A549 (cell line): Measurements from ENCODE around the gene YIPF5.

Source experiments
- CBX2 ChIP-seq: fragments of 200-600 bp; sonication (generic); IDR thresholded peaks from 2 replicates; pipeline ENCODE4 v1.6.1; 2016; ENCODE audit warnings: low read depth, mild to moderate bottlenecking, borderline replicate concordance
- CEBPB ChIP-seq, 2 experiments: fragments of >200 bp in 1 of 2; sonication (Bioruptor Twin) in 1 of 2; formaldehyde crosslinking in 1 of 2; IDR thresholded peaks; 2 replicates each; pipeline ENCODE4 v1.6.1; 2012 to 2016
- EHMT2 ChIP-seq: fragments of 200-600 bp; sonication (generic); IDR thresholded peaks from 2 replicates; pipeline ENCODE4 v1.6.1; 2016; ENCODE audit warnings: antibody characterized with exemption, low read depth, mild to moderate bottlenecking, moderate library complexity
- JUNB ChIP-seq: fragments of >200 bp; sonication (Bioruptor Twin); formaldehyde crosslinking; IDR thresholded peaks from 2 replicates; pipeline ENCODE4 v1.6.1; 2016
- KDM5A ChIP-seq: fragments of 200-600 bp; sonication (generic); IDR thresholded peaks from 2 replicates; pipeline ENCODE4 v1.6.1; 2016; ENCODE audit warnings: antibody characterized with exemption, mild to moderate bottlenecking
- MAZ ChIP-seq: fragments of 150-350 bp; IDR thresholded peaks from 2 replicates; pipeline ENCODE4 v1.6.1; 2014; ENCODE audit warnings: antibody characterized with exemption, low read depth, low read length, borderline replicate concordance
- POLR2A ChIP-seq: IDR thresholded peaks from 2 replicates; pipeline ENCODE4 v1.6.1; 2012; ENCODE audit warnings: mild to moderate bottlenecking, low read length
- POLR2AphosphoS2 ChIP-seq: conservative IDR thresholded peaks from 2 replicates; pipeline ENCODE4 v1.6.1; 2012; ENCODE audit warnings: low read length, improper control_type of control experiment, inconsistent platforms
- RAD21 ChIP-seq, 2 experiments: fragments of >200 bp in 1 of 2; sonication (Bioruptor Twin) in 1 of 2; formaldehyde crosslinking in 1 of 2; IDR thresholded peaks in 1 of 2; conservative IDR thresholded peaks in 1 of 2; 2 replicates in 1 of 2; 3 replicates in 1 of 2; pipeline ENCODE4 v1.6.1; 2012 to 2018; ENCODE audit warnings: inconsistent platforms in 1 of 2
- SMC3 ChIP-seq: fragments of >200 bp; sonication (Bioruptor Twin); formaldehyde crosslinking; IDR thresholded peaks from 3 replicates; pipeline ENCODE4 v1.6.1; 2018; ENCODE audit warnings: inconsistent platforms
- TF ChIP-seq, protein P1 (sequence below): fragments of 450-650 bp; IDR thresholded peaks from 2 replicates; pipeline ENCODE4 v1.6.1; 2014; ENCODE audit warnings: antibody characterized with exemption
- TF ChIP-seq, protein P2 (sequence below): fragments of >200 bp; sonication (Bioruptor Twin); formaldehyde crosslinking; IDR thresholded peaks from 3 replicates; pipeline ENCODE4 v1.5.1; 2016
- TF ChIP-seq, protein P3 (sequence below): IDR thresholded peaks from 2 replicates; pipeline ENCODE4 v1.6.1; 2012; ENCODE audit warnings: low read depth, borderline replicate concordance

DNA sequence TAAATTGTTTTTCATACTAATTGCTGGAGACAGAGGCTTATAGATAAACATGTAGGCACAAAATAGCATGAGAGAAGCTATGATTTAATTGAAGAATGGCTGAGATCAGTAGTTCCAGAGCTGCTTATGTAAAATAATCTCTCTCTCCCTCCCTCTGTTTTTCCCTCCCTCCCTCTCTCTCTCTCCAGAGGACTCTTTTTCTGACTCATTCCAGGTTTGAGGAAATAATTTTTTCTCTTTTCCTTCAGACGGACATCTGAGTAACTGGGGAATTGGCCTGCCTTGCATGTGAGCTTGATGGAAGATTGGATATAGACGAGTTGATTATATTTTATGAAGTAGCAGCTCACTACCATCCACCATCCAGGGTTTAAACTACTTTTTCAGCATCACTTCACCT is 35.7 kb upstream of the YIPF5 start:
- TF ChIP-seq CBX2: no peak
- TF ChIP-seq, protein P1, sequence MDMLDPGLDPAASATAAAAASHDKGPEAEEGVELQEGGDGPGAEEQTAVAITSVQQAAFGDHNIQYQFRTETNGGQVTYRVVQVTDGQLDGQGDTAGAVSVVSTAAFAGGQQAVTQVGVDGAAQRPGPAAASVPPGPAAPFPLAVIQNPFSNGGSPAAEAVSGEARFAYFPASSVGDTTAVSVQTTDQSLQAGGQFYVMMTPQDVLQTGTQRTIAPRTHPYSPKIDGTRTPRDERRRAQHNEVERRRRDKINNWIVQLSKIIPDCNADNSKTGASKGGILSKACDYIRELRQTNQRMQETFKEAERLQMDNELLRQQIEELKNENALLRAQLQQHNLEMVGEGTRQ: no peak
- no peak for TF ChIP-seq SMC3
- TF ChIP-seq POLR2A: no peak
- TF ChIP-seq, protein P2, sequence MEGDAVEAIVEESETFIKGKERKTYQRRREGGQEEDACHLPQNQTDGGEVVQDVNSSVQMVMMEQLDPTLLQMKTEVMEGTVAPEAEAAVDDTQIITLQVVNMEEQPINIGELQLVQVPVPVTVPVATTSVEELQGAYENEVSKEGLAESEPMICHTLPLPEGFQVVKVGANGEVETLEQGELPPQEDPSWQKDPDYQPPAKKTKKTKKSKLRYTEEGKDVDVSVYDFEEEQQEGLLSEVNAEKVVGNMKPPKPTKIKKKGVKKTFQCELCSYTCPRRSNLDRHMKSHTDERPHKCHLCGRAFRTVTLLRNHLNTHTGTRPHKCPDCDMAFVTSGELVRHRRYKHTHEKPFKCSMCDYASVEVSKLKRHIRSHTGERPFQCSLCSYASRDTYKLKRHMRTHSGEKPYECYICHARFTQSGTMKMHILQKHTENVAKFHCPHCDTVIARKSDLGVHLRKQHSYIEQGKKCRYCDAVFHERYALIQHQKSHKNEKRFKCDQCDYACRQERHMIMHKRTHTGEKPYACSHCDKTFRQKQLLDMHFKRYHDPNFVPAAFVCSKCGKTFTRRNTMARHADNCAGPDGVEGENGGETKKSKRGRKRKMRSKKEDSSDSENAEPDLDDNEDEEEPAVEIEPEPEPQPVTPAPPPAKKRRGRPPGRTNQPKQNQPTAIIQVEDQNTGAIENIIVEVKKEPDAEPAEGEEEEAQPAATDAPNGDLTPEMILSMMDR: no peak
- no peak for TF ChIP-seq RAD21 (conservative IDR thresholded peaks at IDR 0.05 in 1 of 2, IDR thresholded peaks at IDR 0.05 in 1 of 2)
- no peak for TF ChIP-seq EHMT2
- TF ChIP-seq JUNB: no peak
- no peak for TF ChIP-seq CEBPB (IDR thresholded peaks at IDR 0.05)
- no peak for TF ChIP-seq MAZ
- no peak for TF ChIP-seq KDM5A
- TF ChIP-seq POLR2AphosphoS2: no peak
- TF ChIP-seq, protein P3, sequence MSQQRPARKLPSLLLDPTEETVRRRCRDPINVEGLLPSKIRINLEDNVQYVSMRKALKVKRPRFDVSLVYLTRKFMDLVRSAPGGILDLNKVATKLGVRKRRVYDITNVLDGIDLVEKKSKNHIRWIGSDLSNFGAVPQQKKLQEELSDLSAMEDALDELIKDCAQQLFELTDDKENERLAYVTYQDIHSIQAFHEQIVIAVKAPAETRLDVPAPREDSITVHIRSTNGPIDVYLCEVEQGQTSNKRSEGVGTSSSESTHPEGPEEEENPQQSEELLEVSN: no peak
